Activated B cell treated with CpG ODN at 0.5 μM for 24 hours (primary cell): ENCODE data around the gene GATAD2B. TPM values are rescaled to one million over a fixed set of nuclear protein-coding genes. Genes with fewer than 3 reads are reported as not detected.

Source experiments
- ATAC-seq: fragments of 200-7000 bp; cut with Tn5 transposase; one replicate; pipeline ENCODE4 v1.10.0; 2021; ENCODE audit warnings: low read depth, mild to moderate bottlenecking, moderate library complexity
- CTCF ChIA-PET: fragments of 350-600 bp; sonication (Branson Sonifier 250); formaldehyde crosslinking; loops from one replicate; lab custom pipeline; 2021; ENCODE audit warnings: antibody characterized with exemption; lab: Charles Lee
- POLR2A ChIA-PET: fragments of 350-600 bp; sonication (Branson Sonifier 250); formaldehyde crosslinking; loops from one replicate; lab custom pipeline; 2021; ENCODE audit warnings: antibody characterized with exemption; lab: Charles Lee
- DNase-seq: peaks from one replicate; pipeline ENCODE4 v3.0.0; 2022
- H3K27ac Mint-ChIP-seq: one replicate; pipeline ENCODE4 v1.8.0; 2020; ENCODE audit warnings: mixed read lengths
- H3K27me3 Mint-ChIP-seq: one replicate; pipeline ENCODE4 v1.8.0; 2021; ENCODE audit warnings: mixed read lengths
- H3K36me3 Mint-ChIP-seq: one replicate; pipeline ENCODE4 v1.8.0; 2021; ENCODE audit warnings: low read depth, mixed read lengths
- H3K4me1 Mint-ChIP-seq: one replicate; pipeline ENCODE4 v1.8.0; 2021; ENCODE audit warnings: mixed read lengths
- H3K4me3 Mint-ChIP-seq: one replicate; pipeline ENCODE4 v1.8.0; 2020; ENCODE audit warnings: mild to moderate bottlenecking, mixed read lengths
- H3K9me3 Mint-ChIP-seq: one replicate; pipeline ENCODE4 v1.8.0; 2020; ENCODE audit warnings: mixed read lengths
- intact Hi-C: fragments of 100-400 bp; cut with micrococcal nuclease; formaldehyde crosslinking; loops from one replicate; pipeline ENCODE4 v1.15.1; 2024
- total RNA-seq: library from RNA; stranded (reverse); gene quantifications from 2 replicates; pipeline ENCODE4 v1.2.3, GENCODE V29; 2022
- TF ChIP-seq, protein P1 (sequence below): fragments of 200-600 bp; IDR thresholded peaks from one replicate; pipeline ENCODE4 v1.8.0; 2022; ENCODE audit warnings: antibody characterized with exemption, mild to moderate bottlenecking

GATAD2B gene
- total RNA-seq, 1 donor from 2014 or later: 86.3 TPM

DNA sequence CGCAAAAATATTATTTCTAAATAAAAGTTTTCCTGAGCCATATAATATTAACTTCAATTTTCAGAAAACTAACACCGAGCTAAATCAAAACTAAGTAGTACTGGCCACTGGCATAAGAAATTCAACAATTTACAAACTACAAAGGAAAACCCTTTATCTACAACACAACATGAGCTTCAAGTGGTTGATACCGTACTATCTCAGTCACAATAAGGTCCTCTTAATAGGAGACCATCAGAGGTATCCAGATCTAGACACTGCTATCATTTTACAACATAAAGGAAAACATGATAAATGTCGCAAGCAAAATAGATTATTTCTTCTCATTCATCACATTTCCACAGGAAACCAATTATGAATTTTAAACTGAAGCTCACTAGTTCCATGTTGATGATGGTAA, 39.5 kb downstream of the GATAD2B start:
- TF ChIP-seq, protein P1, sequence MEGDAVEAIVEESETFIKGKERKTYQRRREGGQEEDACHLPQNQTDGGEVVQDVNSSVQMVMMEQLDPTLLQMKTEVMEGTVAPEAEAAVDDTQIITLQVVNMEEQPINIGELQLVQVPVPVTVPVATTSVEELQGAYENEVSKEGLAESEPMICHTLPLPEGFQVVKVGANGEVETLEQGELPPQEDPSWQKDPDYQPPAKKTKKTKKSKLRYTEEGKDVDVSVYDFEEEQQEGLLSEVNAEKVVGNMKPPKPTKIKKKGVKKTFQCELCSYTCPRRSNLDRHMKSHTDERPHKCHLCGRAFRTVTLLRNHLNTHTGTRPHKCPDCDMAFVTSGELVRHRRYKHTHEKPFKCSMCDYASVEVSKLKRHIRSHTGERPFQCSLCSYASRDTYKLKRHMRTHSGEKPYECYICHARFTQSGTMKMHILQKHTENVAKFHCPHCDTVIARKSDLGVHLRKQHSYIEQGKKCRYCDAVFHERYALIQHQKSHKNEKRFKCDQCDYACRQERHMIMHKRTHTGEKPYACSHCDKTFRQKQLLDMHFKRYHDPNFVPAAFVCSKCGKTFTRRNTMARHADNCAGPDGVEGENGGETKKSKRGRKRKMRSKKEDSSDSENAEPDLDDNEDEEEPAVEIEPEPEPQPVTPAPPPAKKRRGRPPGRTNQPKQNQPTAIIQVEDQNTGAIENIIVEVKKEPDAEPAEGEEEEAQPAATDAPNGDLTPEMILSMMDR: no peak
- no peak overlapping the region for H3K27ac Mint-ChIP-seq
- H3K36me3 Mint-ChIP-seq: peaks cover 27% of the 10 kb centered on the region
- ChIA-PET POLR2A (interaction anchor here (1.0 kb wide), 1 partner anchor 75 kb away, joined by 4 read pairs; the partner anchor contains the start of gene CRTC2), CTCF (no interaction called here)
- peaks cover 36% of the 10 kb centered on the region for H3K4me1 Mint-ChIP-seq
- H3K9me3 Mint-ChIP-seq: no peaks in the 10 kb centered on the region
- no peak for ATAC-seq
- no peak overlapping the region for H3K4me3 Mint-ChIP-seq
- intact Hi-C loops: loop anchor here (5.0 kb wide), 2 partner anchors 36 to 39 kb away; partner anchors contain the start of gene GATAD2B
- H3K27me3 Mint-ChIP-seq: no peaks in the 10 kb centered on the region
- DNase-seq: no peak

DNA sequence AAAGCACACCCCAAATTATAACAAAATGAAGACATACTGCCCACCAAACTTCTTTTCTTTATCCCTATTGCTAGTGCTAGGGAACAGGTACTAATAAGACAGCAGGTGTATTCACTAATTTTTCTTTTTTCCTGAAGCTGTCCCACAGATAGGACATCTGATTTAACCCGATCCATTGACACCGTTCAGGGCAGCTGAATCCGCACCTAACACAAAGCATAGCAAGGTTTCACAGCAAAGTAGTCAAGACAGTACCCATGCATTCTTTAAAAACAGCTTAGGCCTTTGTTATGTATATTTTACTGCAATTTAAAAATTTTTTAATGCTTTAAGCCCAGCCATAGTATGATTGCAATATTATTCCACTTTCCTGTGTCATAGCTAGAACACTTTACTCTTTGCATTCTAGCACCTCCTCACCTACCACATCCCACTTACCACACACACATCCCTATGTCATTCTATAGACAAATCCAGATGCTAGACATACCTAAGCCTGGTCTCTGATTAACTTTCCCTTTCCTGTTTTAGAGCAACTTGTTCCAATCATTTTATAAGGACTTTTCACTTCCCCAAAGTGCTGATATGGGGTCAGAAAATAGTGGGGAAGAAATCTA, 40.4 kb downstream of the GATAD2B start:
- H3K27me3 Mint-ChIP-seq: no peaks in the 10 kb centered on the region
- intact Hi-C loops: loop anchor here (5.0 kb wide), 2 partner anchors 35 to 40 kb away; partner anchors contain the start of gene GATAD2B
- peaks cover 31% of the 10 kb centered on the region for H3K4me1 Mint-ChIP-seq
- ChIA-PET POLR2A (interaction anchor here (2.3 kb wide), 1 partner anchor 63 kb away, joined by 11 read pairs; the partner anchor contains the start of gene DENND4B), CTCF (no interaction called here)
- H3K27ac Mint-ChIP-seq: no peak overlapping the region
- H3K36me3 Mint-ChIP-seq: peaks cover 20% of the 10 kb centered on the region
- no peak for ATAC-seq
- no peak overlapping the region for H3K4me3 Mint-ChIP-seq
- no peaks in the 10 kb centered on the region for H3K9me3 Mint-ChIP-seq
- no peak for DNase-seq
- TF ChIP-seq, protein P1: no peak

DNA sequence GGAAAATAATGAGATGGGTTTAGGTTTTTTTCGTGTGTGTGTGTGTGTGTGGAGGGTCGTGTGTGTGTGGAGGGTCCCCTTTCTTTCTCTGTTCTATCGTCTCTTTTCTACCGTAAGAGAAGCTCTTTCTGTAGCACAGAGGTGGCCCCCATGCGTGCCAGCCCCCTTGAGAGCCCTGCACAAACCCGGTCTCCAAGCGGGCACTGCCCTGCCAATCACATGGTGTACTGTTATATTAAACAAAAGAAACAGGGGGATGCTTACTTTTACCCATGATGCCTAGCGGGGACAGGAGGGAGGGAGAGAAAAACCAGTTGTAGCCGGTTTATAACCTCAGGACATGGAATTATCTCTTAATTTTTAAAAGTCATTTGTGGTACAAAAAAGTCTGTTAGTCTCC, 41.0 kb downstream of the GATAD2B start:
- TF ChIP-seq, protein P1: no peak
- Mint-ChIP-seq H3K4me1 (peaks cover 25% of the 10 kb centered on the region), H3K4me3 (no peak overlapping the region), H3K36me3 (peaks cover 14% of the 10 kb centered on the region), H3K27me3 (no peaks in the 10 kb centered on the region), H3K9me3 (no peaks in the 10 kb centered on the region), H3K27ac (no peak overlapping the region)
- CTCF ChIA-PET: no interaction called here
- POLR2A ChIA-PET: interaction anchor here (0.6 to 2.3 kb wide), 2 partner anchors 64 to 108 kb away, joined by 3 to 11 read pairs; partner anchors contain the start of gene DENND4B
- ATAC-seq (no peak), DNase-seq (no peak)
- intact Hi-C loops: loop anchor here (5.0 kb wide), 2 partner anchors 34 to 41 kb away; partner anchors contain the start of gene GATAD2B

DNA sequence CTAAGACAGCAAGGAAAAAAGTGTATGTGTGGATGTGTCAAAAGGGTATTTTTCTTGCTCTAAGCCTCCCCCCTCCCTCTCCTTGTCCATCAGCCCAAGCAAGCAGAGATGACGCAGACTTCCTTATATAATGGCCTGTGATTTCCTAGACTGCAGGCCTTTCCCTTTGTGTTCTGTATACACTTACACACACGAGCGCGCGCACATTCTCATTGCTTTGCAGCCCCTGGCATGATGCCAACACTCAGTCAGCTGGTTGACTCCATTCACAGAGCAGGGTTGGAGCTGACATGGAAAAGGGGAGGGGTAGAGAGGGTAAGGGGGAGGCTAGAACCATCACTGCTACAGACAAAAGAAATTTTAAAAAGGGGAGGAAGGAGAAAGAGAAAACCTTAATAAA, 41.8 kb downstream of the GATAD2B start:
- TF ChIP-seq, protein P1: no peak
- ChIA-PET CTCF (no interaction called here), POLR2A (interaction anchor here (0.5 to 2.3 kb wide), 3 partner anchors 42 to 109 kb away, joined by 3 to 11 read pairs (median 9); partner anchors contain the start of gene DENND4B)
- intact Hi-C loops: loop anchor here (5.0 kb wide), 2 partner anchors 34 to 41 kb away; partner anchors contain the start of gene GATAD2B
- H3K36me3 Mint-ChIP-seq: peaks cover 15% of the 10 kb centered on the region
- ATAC-seq (peak; percentile 62), DNase-seq (no peak)
- H3K27ac Mint-ChIP-seq: no peak overlapping the region
- no peak overlapping the region for H3K4me3 Mint-ChIP-seq
- no peaks in the 10 kb centered on the region for H3K9me3 Mint-ChIP-seq
- H3K4me1 Mint-ChIP-seq: peaks cover 27% of the 10 kb centered on the region
- no peaks in the 10 kb centered on the region for H3K27me3 Mint-ChIP-seq

DNA sequence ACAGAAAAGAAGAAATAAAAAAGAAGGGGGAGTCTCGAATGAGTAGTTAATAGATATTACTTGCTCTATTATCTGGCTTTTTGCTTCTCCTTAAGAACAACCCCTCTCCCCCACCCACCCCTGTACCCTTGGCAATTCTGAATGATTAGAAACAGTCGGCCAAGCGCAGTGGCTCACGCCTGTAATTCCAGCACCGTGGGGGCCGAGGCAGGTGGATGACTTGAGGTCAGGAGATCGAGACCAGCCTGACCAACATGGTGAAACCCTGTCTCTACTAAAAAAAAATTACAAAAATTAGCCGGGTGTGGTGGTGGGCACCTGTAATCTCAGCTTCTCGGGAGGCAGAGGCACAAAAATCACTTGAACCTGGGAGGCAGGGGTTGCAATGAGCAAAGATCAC, 42.7 kb downstream of the GATAD2B start:
- H3K27ac Mint-ChIP-seq: no peak overlapping the region

More for the DNA sequence above, 42.7 kb downstream of the GATAD2B start:
- CTCF ChIA-PET: no interaction called here
- no peaks in the 10 kb centered on the region for H3K9me3 Mint-ChIP-seq
- ATAC-seq (no peak), DNase-seq (no peak)
- no peaks in the 10 kb centered on the region for H3K27me3 Mint-ChIP-seq
- TF ChIP-seq, protein P1: no peak
- peaks cover 17% of the 10 kb centered on the region for H3K36me3 Mint-ChIP-seq
- intact Hi-C loops: loop anchor here (5.0 kb wide), 2 partner anchors 33 to 42 kb away; partner anchors contain the start of gene GATAD2B
- POLR2A ChIA-PET: interaction anchor here (2.3 kb wide), 1 partner anchor 65 kb away, joined by 11 read pairs; the partner anchor contains the start of gene DENND4B
- peaks cover 25% of the 10 kb centered on the region for H3K4me1 Mint-ChIP-seq
- no peak overlapping the region for H3K4me3 Mint-ChIP-seq
